ENCODE data around the gene TRMT10C. TPM values are rescaled to one million over a fixed set of nuclear protein-coding genes. Genes with fewer than 3 reads are reported as not detected.
"Not testable (repeated sequence)": the region's sequence is repeated elsewhere in the genome, so short reads cannot be mapped to it uniquely, and the experiment has no call there.

Gene TRMT10C
- total RNA-seq, 2 experiments from 2014 or later: 54.3 to 55.4 TPM

- CTCF ChIA-PET: interaction anchor here (0.5 to 1.4 kb wide), 7 partner anchors 9 to 549 kb away, joined by 3 to 6 read pairs (median 3); no protein-coding TSS in a partner anchor
- no peak overlapping the region for H3K4me3 Mint-ChIP-seq
- intact Hi-C loops (cut with DNase I, micrococcal nuclease): no loop called here
- peaks cover 11% of the 10 kb centered on the region for H3K9me3 Mint-ChIP-seq (ENCODE audit: low read depth)
- H3K27ac Mint-ChIP-seq: peak overlapping the region; percentile 45
- H3K36me3 Mint-ChIP-seq (ENCODE audit: low read depth): peaks cover 5% of the 10 kb centered on the region
- POLR2A ChIA-PET: interaction anchor here (1.2 to 1.6 kb wide), 2 partner anchors 10 to 11 kb away, joined by 3 to 7 read pairs; no protein-coding TSS in a partner anchor
- peaks cover 33% of the 10 kb centered on the region for H3K4me1 Mint-ChIP-seq
- no peak for ATAC-seq
- H3K27me3 Mint-ChIP-seq: no peaks in the 10 kb centered on the region
- DNase-seq: no peak
Measured at GRCh38 chr3:101529816-101530685, 31.6 kb upstream of the TRMT10C start.

- peaks cover 33% of the 10 kb centered on the region for H3K4me1 Mint-ChIP-seq
- peaks cover 5% of the 10 kb centered on the region for H3K36me3 Mint-ChIP-seq (ENCODE audit: low read depth)
- ATAC-seq: no peak
- peaks cover 9% of the 10 kb centered on the region for H3K9me3 Mint-ChIP-seq (ENCODE audit: low read depth)
- ChIA-PET CTCF (interaction anchor here (0.8 to 1.4 kb wide), 4 partner anchors 10 to 549 kb away, joined by 3 to 4 read pairs (median 3); no protein-coding TSS in a partner anchor), POLR2A (interaction anchor here (1.6 kb wide), 1 partner anchor 10 kb away, joined by 7 read pairs; no protein-coding TSS in a partner anchor)
- intact Hi-C loops (cut with DNase I, micrococcal nuclease): no loop called here
- H3K27ac Mint-ChIP-seq: peak overlapping the region; percentile 45
- no peak overlapping the region for H3K4me3 Mint-ChIP-seq
- DNase-seq: no peak
- no peaks in the 10 kb centered on the region for H3K27me3 Mint-ChIP-seq
Measured at GRCh38 chr3:101530686-101531047, 31.0 kb upstream of the TRMT10C start.

- H3K9me3 Mint-ChIP-seq (ENCODE audit: low read depth): peaks cover 9% of the 10 kb centered on the region
- H3K27ac Mint-ChIP-seq: peak overlapping the region; percentile 45
- no peak for DNase-seq
- peak; percentile 88 for ATAC-seq
- peaks cover 5% of the 10 kb centered on the region for H3K36me3 Mint-ChIP-seq (ENCODE audit: low read depth)
- H3K4me1 Mint-ChIP-seq: peaks cover 33% of the 10 kb centered on the region
- no peaks in the 10 kb centered on the region for H3K27me3 Mint-ChIP-seq
- ChIA-PET CTCF (no interaction called here), POLR2A (no interaction called here)
- intact Hi-C loops (cut with DNase I, micrococcal nuclease): no loop called here
- H3K4me3 Mint-ChIP-seq: no peak overlapping the region
Measured at GRCh38 chr3:101531473-101532086, 30.1 kb upstream of the TRMT10C start.

- no peak overlapping the region for H3K27ac Mint-ChIP-seq
- peaks cover 5% of the 10 kb centered on the region for H3K36me3 Mint-ChIP-seq (ENCODE audit: low read depth)
- H3K4me1 Mint-ChIP-seq: peaks cover 33% of the 10 kb centered on the region
- peaks cover 9% of the 10 kb centered on the region for H3K9me3 Mint-ChIP-seq (ENCODE audit: low read depth)
- no peak for DNase-seq
- H3K4me3 Mint-ChIP-seq: no peak overlapping the region
- ChIA-PET POLR2A (no interaction called here), CTCF (no interaction called here)
- intact Hi-C loops (cut with DNase I, micrococcal nuclease): no loop called here
- no peaks in the 10 kb centered on the region for H3K27me3 Mint-ChIP-seq
- ATAC-seq: no peak
Measured at GRCh38 chr3:101532783-101533602, 28.7 kb upstream of the TRMT10C start.

- Mint-ChIP-seq H3K9me3 (ENCODE audit: low read depth) (peaks cover 9% of the 10 kb centered on the region), H3K27me3 (no peaks in the 10 kb centered on the region), H3K4me1 (peaks cover 33% of the 10 kb centered on the region), H3K36me3 (ENCODE audit: low read depth) (peaks cover 5% of the 10 kb centered on the region), H3K27ac (no peak overlapping the region), H3K4me3 (no peak overlapping the region)
- DNase-seq: no peak
- no peak for ATAC-seq
- ChIA-PET POLR2A (no interaction called here), CTCF (interaction anchor here (0.6 kb wide), 1 partner anchor 52 kb away, joined by 6 read pairs; no protein-coding TSS in a partner anchor)
- intact Hi-C loops (cut with DNase I, micrococcal nuclease): no loop called here
Measured at GRCh38 chr3:101533603-101533968, 28.1 kb upstream of the TRMT10C start.

- peaks cover 25% of the 10 kb centered on the region for H3K4me1 Mint-ChIP-seq
- H3K27me3 Mint-ChIP-seq: no peaks in the 10 kb centered on the region
- ATAC-seq (no peak), DNase-seq (no peak)
- intact Hi-C loops (cut with DNase I, micrococcal nuclease): no loop called here
- H3K36me3 Mint-ChIP-seq (ENCODE audit: low read depth): no peaks in the 10 kb centered on the region
- H3K4me3 Mint-ChIP-seq: no peak overlapping the region
- no peak overlapping the region for H3K27ac Mint-ChIP-seq
- H3K9me3 Mint-ChIP-seq (ENCODE audit: low read depth): peaks cover 3% of the 10 kb centered on the region
- CTCF ChIA-PET: interaction anchor here (0.7 to 1.2 kb wide), 3 partner anchors 9 to 28 kb away, joined by 3 read pairs; no protein-coding TSS in a partner anchor
- POLR2A ChIA-PET: interaction anchor here (0.6 kb wide), 1 partner anchor 23 kb away, joined by 4 read pairs; no protein-coding TSS in a partner anchor
Measured at GRCh38 chr3:101535221-101535620, 26.4 kb upstream of the TRMT10C start.

- Mint-ChIP-seq H3K36me3 (ENCODE audit: low read depth) (no peaks in the 10 kb centered on the region), H3K27ac (no peak overlapping the region), H3K4me1 (peaks cover 14% of the 10 kb centered on the region), H3K4me3 (no peak overlapping the region), H3K27me3 (no peaks in the 10 kb centered on the region), H3K9me3 (ENCODE audit: low read depth) (peaks cover 3% of the 10 kb centered on the region)
- ChIA-PET POLR2A (no interaction called here), CTCF (interaction anchor here (1.1 to 1.2 kb wide), 2 partner anchors 11 to 113 kb away, joined by 3 to 4 read pairs; no protein-coding TSS in a partner anchor)
- DNase-seq (no peak), ATAC-seq (no peak)
- intact Hi-C loops (cut with DNase I, micrococcal nuclease): no loop called here
Measured at GRCh38 chr3:101536266-101536665, 25.4 kb upstream of the TRMT10C start.

- intact Hi-C loops (cut with DNase I, micrococcal nuclease); H3K36me3 Mint-ChIP-seq (ENCODE audit: low read depth); DNase-seq; H3K27me3 Mint-ChIP-seq; H3K27ac Mint-ChIP-seq; H3K4me1 Mint-ChIP-seq; H3K4me3 Mint-ChIP-seq; ATAC-seq; H3K9me3 Mint-ChIP-seq (ENCODE audit: low read depth): not testable (repeated sequence)
- CTCF ChIA-PET: interaction anchor here (1.1 kb wide), 1 partner anchor 113 kb away, joined by 4 read pairs; no protein-coding TSS in a partner anchor
- POLR2A ChIA-PET: interaction anchor here (0.8 kb wide), 1 partner anchor 103 kb away, joined by 3 read pairs; no protein-coding TSS in a partner anchor
Measured at GRCh38 chr3:101536955-101537354, 24.7 kb upstream of the TRMT10C start.

- H3K36me3 Mint-ChIP-seq (ENCODE audit: low read depth): no peaks in the 10 kb centered on the region
- H3K27me3 Mint-ChIP-seq: no peaks in the 10 kb centered on the region
- DNase-seq (no peak), ATAC-seq (peak; percentile 78)
- CTCF ChIA-PET: interaction anchor here (0.7 to 1.2 kb wide), 2 partner anchors 13 to 31 kb away, joined by 3 read pairs; partner anchors contain the start of gene PCNP
- peak overlapping the region; percentile 62 for H3K27ac Mint-ChIP-seq
- H3K9me3 Mint-ChIP-seq (ENCODE audit: low read depth): peaks cover 6% of the 10 kb centered on the region
- no peak overlapping the region for H3K4me3 Mint-ChIP-seq
- intact Hi-C loops (cut with DNase I, micrococcal nuclease): no loop called here
- H3K4me1 Mint-ChIP-seq: peaks cover 26% of the 10 kb centered on the region
- POLR2A ChIA-PET: interaction anchor here (1.2 kb wide), 1 partner anchor 24 kb away, joined by 4 read pairs; no protein-coding TSS in a partner anchor
Measured at GRCh38 chr3:101542957-101543356, 18.7 kb upstream of the TRMT10C start.

- DNase-seq (no peak), ATAC-seq (peak; percentile 71)
- Mint-ChIP-seq H3K9me3 (ENCODE audit: low read depth) (peaks cover 6% of the 10 kb centered on the region), H3K4me1 (peaks cover 29% of the 10 kb centered on the region), H3K36me3 (ENCODE audit: low read depth) (no peaks in the 10 kb centered on the region), H3K27me3 (no peaks in the 10 kb centered on the region), H3K4me3 (no peak overlapping the region), H3K27ac (peak overlapping the region; percentile 53)
- intact Hi-C loops (cut with DNase I, micrococcal nuclease): loop anchor here in 1 of 2 experiments (1.0 kb wide), 1 partner anchor 26 kb away; no protein-coding TSS in a partner anchor
- POLR2A ChIA-PET: no interaction called here
- CTCF ChIA-PET: interaction anchor here (0.8 to 1.6 kb wide), 3 partner anchors 9 to 38 kb away, joined by 3 to 4 read pairs (median 3); no protein-coding TSS in a partner anchor
Measured at GRCh38 chr3:101544161-101544850, 17.4 kb upstream of the TRMT10C start.

Measured in activated CD4-positive, alpha-beta T cell treated with anti-CD3 and anti-CD28 coated beads for 36 hours (primary cell).